ENCODE measurements around the gene ABHD14A.
"Not testable (repeated sequence)": the region's sequence is repeated elsewhere in the genome, so short reads cannot be mapped to it uniquely, and the experiment has no call there.

DNA sequence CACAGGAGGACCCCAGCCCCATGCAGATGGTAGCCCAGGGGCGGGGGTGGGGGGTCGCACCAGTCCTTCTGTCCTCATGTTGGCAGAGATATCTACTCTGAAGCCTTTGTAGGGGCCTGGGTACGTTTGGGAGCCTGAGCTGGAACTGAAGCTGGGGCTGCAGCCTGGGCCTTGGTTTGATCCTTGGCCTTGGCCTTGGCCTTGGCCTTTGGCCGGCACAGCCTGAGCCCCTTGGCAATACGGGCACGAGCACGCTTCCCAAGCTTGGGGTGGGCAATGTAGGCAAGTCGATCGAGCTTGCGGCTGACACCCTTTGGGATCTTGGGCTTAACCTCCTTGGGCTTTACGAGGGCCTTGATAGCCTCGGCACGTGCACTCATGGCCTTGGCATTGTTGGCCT, 18.8 kb downstream of the ABHD14A start:
- TF ChIP-seq, protein P1, sequence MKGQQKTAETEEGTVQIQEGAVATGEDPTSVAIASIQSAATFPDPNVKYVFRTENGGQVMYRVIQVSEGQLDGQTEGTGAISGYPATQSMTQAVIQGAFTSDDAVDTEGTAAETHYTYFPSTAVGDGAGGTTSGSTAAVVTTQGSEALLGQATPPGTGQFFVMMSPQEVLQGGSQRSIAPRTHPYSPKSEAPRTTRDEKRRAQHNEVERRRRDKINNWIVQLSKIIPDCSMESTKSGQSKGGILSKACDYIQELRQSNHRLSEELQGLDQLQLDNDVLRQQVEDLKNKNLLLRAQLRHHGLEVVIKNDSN (IDR thresholded peaks at IDR 0.05; ENCODE audit: borderline replicate concordance, low read depth) = not testable (repeated sequence)
- TF ChIP-seq, protein P2, sequence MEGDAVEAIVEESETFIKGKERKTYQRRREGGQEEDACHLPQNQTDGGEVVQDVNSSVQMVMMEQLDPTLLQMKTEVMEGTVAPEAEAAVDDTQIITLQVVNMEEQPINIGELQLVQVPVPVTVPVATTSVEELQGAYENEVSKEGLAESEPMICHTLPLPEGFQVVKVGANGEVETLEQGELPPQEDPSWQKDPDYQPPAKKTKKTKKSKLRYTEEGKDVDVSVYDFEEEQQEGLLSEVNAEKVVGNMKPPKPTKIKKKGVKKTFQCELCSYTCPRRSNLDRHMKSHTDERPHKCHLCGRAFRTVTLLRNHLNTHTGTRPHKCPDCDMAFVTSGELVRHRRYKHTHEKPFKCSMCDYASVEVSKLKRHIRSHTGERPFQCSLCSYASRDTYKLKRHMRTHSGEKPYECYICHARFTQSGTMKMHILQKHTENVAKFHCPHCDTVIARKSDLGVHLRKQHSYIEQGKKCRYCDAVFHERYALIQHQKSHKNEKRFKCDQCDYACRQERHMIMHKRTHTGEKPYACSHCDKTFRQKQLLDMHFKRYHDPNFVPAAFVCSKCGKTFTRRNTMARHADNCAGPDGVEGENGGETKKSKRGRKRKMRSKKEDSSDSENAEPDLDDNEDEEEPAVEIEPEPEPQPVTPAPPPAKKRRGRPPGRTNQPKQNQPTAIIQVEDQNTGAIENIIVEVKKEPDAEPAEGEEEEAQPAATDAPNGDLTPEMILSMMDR (IDR thresholded peaks at IDR 0.05) = not testable (repeated sequence)
- not testable (repeated sequence) for TF ChIP-seq RAD21 (IDR thresholded peaks at IDR 0.05; ENCODE audit: low read length); POLR2AphosphoS5 (IDR thresholded peaks at IDR 0.05; ENCODE audit: low read depth, low read length); GABPA (IDR thresholded peaks at IDR 0.05; ENCODE audit: low read depth); TCF12 (IDR thresholded peaks at IDR 0.05); SMC3 (IDR thresholded peaks at IDR 0.05; ENCODE audit: low read depth, low read length); FOSL2 (IDR thresholded peaks at IDR 0.05; ENCODE audit: borderline replicate concordance, low read depth); EP300 (IDR thresholded peaks at IDR 0.05; ENCODE audit: borderline replicate concordance in 1 of 2, low read depth in 1 of 2, low read length in 1 of 2); TAF1 (IDR thresholded peaks at IDR 0.05; ENCODE audit: borderline replicate concordance, low read depth, low read length)
- TF ChIP-seq, protein P3, sequence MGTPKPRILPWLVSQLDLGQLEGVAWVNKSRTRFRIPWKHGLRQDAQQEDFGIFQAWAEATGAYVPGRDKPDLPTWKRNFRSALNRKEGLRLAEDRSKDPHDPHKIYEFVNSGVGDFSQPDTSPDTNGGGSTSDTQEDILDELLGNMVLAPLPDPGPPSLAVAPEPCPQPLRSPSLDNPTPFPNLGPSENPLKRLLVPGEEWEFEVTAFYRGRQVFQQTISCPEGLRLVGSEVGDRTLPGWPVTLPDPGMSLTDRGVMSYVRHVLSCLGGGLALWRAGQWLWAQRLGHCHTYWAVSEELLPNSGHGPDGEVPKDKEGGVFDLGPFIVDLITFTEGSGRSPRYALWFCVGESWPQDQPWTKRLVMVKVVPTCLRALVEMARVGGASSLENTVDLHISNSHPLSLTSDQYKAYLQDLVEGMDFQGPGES (IDR thresholded peaks at IDR 0.05; ENCODE audit: low read depth, low read length) = not testable (repeated sequence)

Measured in SK-N-SH (cell line).